Kidney epithelial cell (primary cell): ENCODE measurements around the gene GDAP1L1. TPM values are rescaled to one million over a fixed set of nuclear protein-coding genes. Genes with fewer than 3 reads are reported as not detected.

Experiments used
- DNase-seq: peaks from one replicate; pipeline ENCODE4 v3.0.0-alpha.2; 2010; ENCODE audit warnings: low read depth
- H3K27me3 ChIP-seq: 2 replicates; pipeline ENCODE4 v1.6.0; 2011; ENCODE audit warnings: low read length; ENCODE audit not compliant: control insufficient read depth, insufficient read depth
- H3K36me3 ChIP-seq: 2 replicates; pipeline ENCODE4 v1.5.1; 2011; ENCODE audit warnings: low read length; ENCODE audit not compliant: control insufficient read depth, insufficient read depth
- H3K4me3 ChIP-seq: 2 replicates; pipeline ENCODE4 v1.5.1; 2011; ENCODE audit warnings: low read depth, mild to moderate bottlenecking, control low read depth, low read length
- CTCF ChIP-seq: IDR thresholded peaks from 2 replicates; pipeline ENCODE4 v1.5.1; 2011; ENCODE audit warnings: mild to moderate bottlenecking, moderate library complexity, low read length, control low read depth, inconsistent platforms; ENCODE audit not compliant: insufficient read depth, poor library complexity, severe bottlenecking
- total RNA-seq: library from RNA; depleted of rRNA; stranded (reverse); fragments of >200 nt; gene quantifications from 2 replicates; pipeline ENCODE4 v1.2.3, GENCODE V29; 2015

Gene GDAP1L1
- total RNA-seq, 1 donor from 2014 or later = not detected

GRCh38 chr20:44282192-44282591, 35.1 kb downstream of the GDAP1L1 start:
- no peak overlapping the region for H3K4me3 ChIP-seq
- no peak for TF ChIP-seq CTCF
- no peak for DNase-seq
- no peaks in the 10 kb centered on the region for H3K36me3 ChIP-seq
- H3K27me3 ChIP-seq = no peaks in the 10 kb centered on the region

GRCh38 chr20:44284032-44284431, 36.9 kb downstream of the GDAP1L1 start:
- no peak overlapping the region for H3K4me3 ChIP-seq
- no peak for TF ChIP-seq CTCF
- H3K36me3 ChIP-seq = no peaks in the 10 kb centered on the region
- H3K27me3 ChIP-seq = no peaks in the 10 kb centered on the region
- DNase-seq = no peak

- no peaks in the 10 kb centered on the region for H3K27me3 ChIP-seq
- TF ChIP-seq CTCF = no peak
- no peak for DNase-seq
- H3K4me3 ChIP-seq = no peak overlapping the region
- H3K36me3 ChIP-seq = no peaks in the 10 kb centered on the region
Measured at GRCh38 chr20:44287272-44288097, 40.4 kb downstream of the GDAP1L1 start.

- no peak for DNase-seq
- H3K27me3 ChIP-seq = no peaks in the 10 kb centered on the region
- H3K4me3 ChIP-seq = no peak overlapping the region
- TF ChIP-seq CTCF = no peak
- H3K36me3 ChIP-seq = no peaks in the 10 kb centered on the region
Measured at GRCh38 chr20:44288252-44288651, 41.1 kb downstream of the GDAP1L1 start.

GRCh38 chr20:44291754-44292153, 44.6 kb downstream of the GDAP1L1 start:
- H3K4me3 ChIP-seq = no peak overlapping the region
- no peak for TF ChIP-seq CTCF
- no peak for DNase-seq
- no peaks in the 10 kb centered on the region for H3K27me3 ChIP-seq
- no peaks in the 10 kb centered on the region for H3K36me3 ChIP-seq

GRCh38 chr20:44296011-44296410, 48.9 kb downstream of the GDAP1L1 start:
- Histone ChIP-seq H3K36me3 (no peaks in the 10 kb centered on the region), H3K4me3 (no peak overlapping the region), H3K27me3 (no peaks in the 10 kb centered on the region)
- no peak for DNase-seq
- no peak for TF ChIP-seq CTCF
